H1 (cell line): ENCODE results near the gene AASDH. TPM values are rescaled to one million over a fixed set of nuclear protein-coding genes. Genes with fewer than 3 reads are reported as not detected.

Source experiments
- CTCF ChIA-PET: fragments of 300-600 bp; sonication (Branson Sonifier 250); formaldehyde crosslinking; loops from one replicate; lab custom pipeline; 2021; ENCODE audit not compliant: partially characterized antibody; lab: Charles Lee
- POLR2A ChIA-PET: fragments of 300-600 bp; sonication (Branson Sonifier 250); formaldehyde crosslinking; loops from one replicate; lab custom pipeline; 2021; ENCODE audit warnings: inconsistent platforms; ENCODE audit not compliant: partially characterized antibody; lab: Charles Lee
- DNase-seq, 2 experiments: peaks; one replicate each; pipeline versions ENCODE4 v3.0.0 to v3.0.0-alpha.2; 2010 to 2022; ENCODE audit warnings: low spot score in 2 of 2, low read depth in 1 of 2, mixed read lengths in 1 of 2
- FAIRE-seq: peaks from 2 replicates; lab custom pipeline; 2011; peaks lifted over from hg19 to GRCh38; lab: Jason Lieb, UNC
- H2AFZ ChIP-seq: 2 replicates; pipeline ENCODE4 v1.8.1; 2012; ENCODE audit warnings: low read length, inconsistent platforms
- H2AK5ac ChIP-seq: 2 replicates; pipeline ENCODE4 v1.6.1; 2013; ENCODE audit warnings: low read depth, low read length
- H2BK120ac ChIP-seq: replicated peaks from 2 replicates; pipeline ENCODE3; 2013; ENCODE audit warnings: low read depth, low read length, inconsistent platforms
- H2BK12ac ChIP-seq: 2 replicates; pipeline ENCODE4 v1.6.1; 2013; ENCODE audit warnings: low read depth, low read length
- H2BK15ac ChIP-seq: 2 replicates; pipeline ENCODE4 v1.6.1; 2013; ENCODE audit warnings: low read length
- H2BK20ac ChIP-seq: 2 replicates; pipeline ENCODE4 v1.6.1; 2013; ENCODE audit warnings: low read length
- H2BK5ac ChIP-seq: 2 replicates; pipeline ENCODE4 v1.6.1; 2013; ENCODE audit warnings: low read depth, low read length
- H3K14ac ChIP-seq: 2 replicates; pipeline ENCODE4 v1.6.1; 2013; ENCODE audit warnings: inconsistent platforms; ENCODE audit not compliant: insufficient read length
- H3K18ac ChIP-seq: 2 replicates; pipeline ENCODE4 v1.6.1; 2013; ENCODE audit warnings: low read length; ENCODE audit errors: extremely low read depth
- H3K23ac ChIP-seq: 2 replicates; pipeline ENCODE4 v1.6.1; 2013; ENCODE audit warnings: inconsistent platforms; ENCODE audit not compliant: insufficient read length
- H3K23me2 ChIP-seq: 2 replicates; pipeline ENCODE4 v1.6.1; 2013; ENCODE audit warnings: low read depth, low read length
- H3K27ac ChIP-seq: 2 replicates; pipeline ENCODE4 v1.6.1; 2011; ENCODE audit warnings: low read depth, low read length, inconsistent platforms
- H3K27me3 ChIP-seq, 4 experiments: replicated peaks in 1 of 4; 1 replicate in 1 of 4; 2 replicates in 3 of 4; pipeline versions ENCODE4 v1.6.1 to v1.8.1; 2011 to 2013; ENCODE audit warnings: low read length in 3 of 4, mild to moderate bottlenecking in 3 of 4, inconsistent platforms in 2 of 4, mixed read lengths in 2 of 4, moderate library complexity in 1 of 4; ENCODE audit not compliant: control insufficient read depth in 3 of 4, insufficient read depth in 3 of 4; ENCODE audit errors: extremely low read depth in 1 of 4
- H3K36me3 ChIP-seq, 4 experiments: 2 replicates each; pipeline versions ENCODE4 v1.6.1 to v1.8.1; 2011 to 2013; ENCODE audit warnings: mild to moderate bottlenecking in 4 of 4, low read length in 3 of 4, moderate library complexity in 2 of 4, control low read depth in 1 of 4, inconsistent platforms in 1 of 4; ENCODE audit not compliant: insufficient read depth in 4 of 4, control insufficient read depth in 2 of 4
- H3K4ac ChIP-seq: replicated peaks from 2 replicates; pipeline ENCODE3; 2013; ENCODE audit warnings: low read length, low read depth, mixed read lengths, inconsistent platforms; ENCODE audit not compliant: insufficient read length
- H3K4me1 ChIP-seq, 4 experiments: replicated peaks in 1 of 4; 1 replicate in 1 of 4; 2 replicates in 3 of 4; pipeline versions ENCODE4 v1.6.1 to v1.8.1; 2011 to 2013; ENCODE audit warnings: low read length in 3 of 4, inconsistent platforms in 2 of 4, mixed read lengths in 1 of 4; ENCODE audit not compliant: insufficient read depth in 4 of 4, control insufficient read depth in 3 of 4
- H3K4me2 ChIP-seq, 2 experiments: 2 replicates each; pipeline versions ENCODE4 v1.6.1 to v1.8.1; 2011 to 2013; ENCODE audit warnings: low read depth in 2 of 2, low read length in 2 of 2, control low read depth in 1 of 2, inconsistent platforms in 1 of 2, mild to moderate bottlenecking in 1 of 2; ENCODE audit not compliant: insufficient read depth in 1 of 2
- H3K4me3 ChIP-seq, 4 experiments: fragments of 200-600, 300-600 bp in 1 of 4; sonication (generic), shearing (Covaris generic), sonication (Bioruptor Twin) in 1 of 4; 2 replicates each; pipeline versions ENCODE4 v1.5.1 to v1.8.1; 2011 to 2016; ENCODE audit warnings: low read length in 4 of 4, low read depth in 3 of 4, control low read depth in 2 of 4, inconsistent platforms in 2 of 4, mild to moderate bottlenecking in 2 of 4, mixed read lengths in 1 of 4, moderate library complexity in 1 of 4; ENCODE audit not compliant: insufficient read depth in 2 of 4; ENCODE audit errors: extremely low read depth in 1 of 4
- H3K56ac ChIP-seq: replicated peaks from 2 replicates; pipeline ENCODE3; 2013; ENCODE audit warnings: low read depth, mild to moderate bottlenecking, mixed read lengths, low read length, inconsistent platforms; ENCODE audit not compliant: insufficient read length
- H3K79me1 ChIP-seq: 2 replicates; pipeline ENCODE4 v1.6.1; 2013; ENCODE audit warnings: low read depth, low read length, control low read depth
- H3K79me2 ChIP-seq, 2 experiments: 2 replicates each; pipeline versions ENCODE4 v1.6.1 to v1.8.1; 2012 to 2013; ENCODE audit warnings: low read length in 2 of 2, mild to moderate bottlenecking in 2 of 2, inconsistent platforms in 1 of 2; ENCODE audit not compliant: insufficient read depth in 2 of 2, control insufficient read depth in 1 of 2
- H3K9ac ChIP-seq, 4 experiments: replicated peaks in 1 of 4; 1 replicate in 1 of 4; 2 replicates in 3 of 4; pipeline versions ENCODE4 v1.6.1 to v1.8.1; 2011 to 2013; ENCODE audit warnings: low read depth in 3 of 4, low read length in 3 of 4, control low read depth in 2 of 4, mild to moderate bottlenecking in 2 of 4, moderate library complexity in 2 of 4, inconsistent platforms in 1 of 4; ENCODE audit errors: extremely low read depth in 1 of 4
- H3K9me3 ChIP-seq, 2 experiments: 2 replicates each; pipeline versions ENCODE4 v1.6.1 to v1.8.1; 2012 to 2013; ENCODE audit warnings: mild to moderate bottlenecking in 2 of 2, moderate library complexity in 2 of 2, control low read depth in 1 of 2, inconsistent platforms in 1 of 2, low read depth in 1 of 2, low read length in 1 of 2, mixed read lengths in 1 of 2; ENCODE audit not compliant: insufficient read depth in 2 of 2
- H4K20me1 ChIP-seq, 2 experiments: replicated peaks in 1 of 2; 2 replicates each; pipeline versions ENCODE3 to v1.8.1; 2011 to 2013; ENCODE audit warnings: inconsistent platforms in 2 of 2, low read length in 2 of 2, mild to moderate bottlenecking in 1 of 2; ENCODE audit not compliant: insufficient read depth in 2 of 2, control insufficient read depth in 1 of 2
- H4K5ac ChIP-seq: 2 replicates; pipeline ENCODE4 v1.6.1; 2013; ENCODE audit warnings: low read length, low read depth, mixed read lengths, inconsistent platforms; ENCODE audit not compliant: insufficient read length
- H4K8ac ChIP-seq: 2 replicates; pipeline ENCODE4 v1.8.0; 2013; ENCODE audit warnings: mild to moderate bottlenecking, moderate library complexity, low read length, inconsistent platforms; ENCODE audit not compliant: insufficient read depth; ENCODE audit errors: extremely low read depth
- H4K91ac ChIP-seq: replicated peaks from 2 replicates; pipeline ENCODE3; 2013; ENCODE audit warnings: low read length, mixed read lengths, inconsistent platforms; ENCODE audit not compliant: insufficient read length
- CEBPB ChIP-seq: IDR thresholded peaks from 2 replicates; pipeline ENCODE4 v1.6.1; 2012; ENCODE audit warnings: low read depth, low read length
- POLR2AphosphoS5 ChIP-seq: IDR thresholded peaks from 2 replicates; pipeline ENCODE4 v1.6.1; 2011; ENCODE audit warnings: low read depth, low read length
- WGBS, 2 experiments: shearing (Covaris generic) in 1 of 2; methylation state at CpG; one replicate each; pipeline versions ENCODE4 v1.1.6 to v1.1.7; 2013 to 2015; ENCODE audit warnings: low lambda C conversion rate in 2 of 2, mixed read lengths in 2 of 2, inconsistent platforms in 1 of 2, low coverage in 1 of 2, missing lambda C conversion rate in 1 of 2; ENCODE audit not compliant: insufficient replicate concordance in 2 of 2, insufficient coverage in 1 of 2, insufficient read length in 1 of 2; ENCODE audit errors: extremely low coverage in 1 of 2, missing lambda C conversion rate in 1 of 2; 5-methylcytosine and 5-hydroxymethylcytosine counted together
- polyA plus RNA-seq, 7 experiments: library from polyadenylated mRNA; depleted of rRNA in 3 of 7; stranded (reverse) in 5 of 7; unstranded in 2 of 7; fragments of >200 nt in 5 of 7; fragments of 200-250 nt in 2 of 7; gene quantifications; 1 replicate in 5 of 7; 2 replicates in 1 of 7; 4 replicates in 1 of 7; pipeline versions ENCODE4 v1.2.1 to v1.2.3, GENCODE V29; 2011 to 2013; ENCODE audit warnings: missing spikeins in 2 of 7, mixed read lengths in 2 of 7
- total RNA-seq: library from RNA; stranded (reverse); fragmentation: NEBNext Ultra II Directional; extraction: Animal tissue kit (Norgen Biotek cat#: 25700); gene quantifications from 2 replicates; pipeline ENCODE4 v1.2.1, GENCODE V29; 2021

The AASDH gene
- total and polyA plus RNA-seq, 2 of the 8 experiments (the other 6 are each of a cell fraction or from before 2014, with no cell fraction given), result 8.0 to 10.9 TPM

- H3K27me3 ChIP-seq, result no peaks in the 10 kb centered on the region
- H4K5ac ChIP-seq, result no peak overlapping the region
- H2BK120ac ChIP-seq, result no peak overlapping the region
- no peaks in the 10 kb centered on the region for H4K20me1 ChIP-seq
- no peaks in the 10 kb centered on the region for H3K79me2 ChIP-seq
- H3K27ac ChIP-seq, result no peak overlapping the region
- H2BK15ac ChIP-seq, result no peak overlapping the region
- no peak overlapping the region for H3K56ac ChIP-seq
- 84% methylated on average over 3 of the region's 3 CpGs; no CpG with 5 or more reads in 1 of the 2 experiments for WGBS, 2 experiments
- no peak overlapping the region for H3K14ac ChIP-seq
- H3K23ac ChIP-seq, result no peak overlapping the region
- TF ChIP-seq CEBPB (peak; percentile 53; the same call in 1 of the 2 replicates), POLR2AphosphoS5 (no peak)
- H3K18ac ChIP-seq, result no peak overlapping the region
- DNase-seq (no peak), FAIRE-seq (peak; percentile 57)
- no peak overlapping the region for H3K9ac ChIP-seq
- no peak overlapping the region for H2AFZ ChIP-seq
- H2BK20ac ChIP-seq, result no peak overlapping the region
- no peaks in the 10 kb centered on the region for H3K9me3 ChIP-seq
- peaks cover 0 to 12% (median 0%) of the 10 kb centered on the region in 4 experiments; a peak in 1 of 8 replicates for H3K36me3 ChIP-seq
- no peak overlapping the region for H3K4ac ChIP-seq
- H2BK5ac ChIP-seq, result peak overlapping the region; percentile 31; the same call in 1 of the 2 replicates
- no peaks in the 10 kb centered on the region for H3K79me1 ChIP-seq
- CTCF ChIA-PET, result interaction anchor here (0.7 kb wide), 1 partner anchor 21 kb away, joined by 3 read pairs; no protein-coding TSS in a partner anchor
- no peak overlapping the region for H2AK5ac ChIP-seq
- no peak overlapping the region for H3K4me2 ChIP-seq
- H3K4me1 ChIP-seq, result no peaks in the 10 kb centered on the region
- no peak overlapping the region for H3K4me3 ChIP-seq
- H4K91ac ChIP-seq, result no peak overlapping the region
- no peaks in the 10 kb centered on the region for H3K23me2 ChIP-seq
- POLR2A ChIA-PET, result no interaction called here
- no peak overlapping the region for H4K8ac ChIP-seq
- no peak overlapping the region for H2BK12ac ChIP-seq
These were observed 38.7 kb downstream of the AASDH start for GRCh38 chr4:56348576-56348975.
